ENCODE results near the gene TUBB4B.

TUBB4B gene

GRCh38 chr9:137218754-137219271 is 22.3 kb upstream of the TUBB4B start:
- TF ChIP-seq, protein P1, sequence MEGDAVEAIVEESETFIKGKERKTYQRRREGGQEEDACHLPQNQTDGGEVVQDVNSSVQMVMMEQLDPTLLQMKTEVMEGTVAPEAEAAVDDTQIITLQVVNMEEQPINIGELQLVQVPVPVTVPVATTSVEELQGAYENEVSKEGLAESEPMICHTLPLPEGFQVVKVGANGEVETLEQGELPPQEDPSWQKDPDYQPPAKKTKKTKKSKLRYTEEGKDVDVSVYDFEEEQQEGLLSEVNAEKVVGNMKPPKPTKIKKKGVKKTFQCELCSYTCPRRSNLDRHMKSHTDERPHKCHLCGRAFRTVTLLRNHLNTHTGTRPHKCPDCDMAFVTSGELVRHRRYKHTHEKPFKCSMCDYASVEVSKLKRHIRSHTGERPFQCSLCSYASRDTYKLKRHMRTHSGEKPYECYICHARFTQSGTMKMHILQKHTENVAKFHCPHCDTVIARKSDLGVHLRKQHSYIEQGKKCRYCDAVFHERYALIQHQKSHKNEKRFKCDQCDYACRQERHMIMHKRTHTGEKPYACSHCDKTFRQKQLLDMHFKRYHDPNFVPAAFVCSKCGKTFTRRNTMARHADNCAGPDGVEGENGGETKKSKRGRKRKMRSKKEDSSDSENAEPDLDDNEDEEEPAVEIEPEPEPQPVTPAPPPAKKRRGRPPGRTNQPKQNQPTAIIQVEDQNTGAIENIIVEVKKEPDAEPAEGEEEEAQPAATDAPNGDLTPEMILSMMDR (IDR thresholded peaks at IDR 0.05; ENCODE audit: low read depth, low read length) = no peak
- H3K4me3 ChIP-seq (ENCODE audit: low read depth, low read length) = no peak overlapping the region

DNA sequence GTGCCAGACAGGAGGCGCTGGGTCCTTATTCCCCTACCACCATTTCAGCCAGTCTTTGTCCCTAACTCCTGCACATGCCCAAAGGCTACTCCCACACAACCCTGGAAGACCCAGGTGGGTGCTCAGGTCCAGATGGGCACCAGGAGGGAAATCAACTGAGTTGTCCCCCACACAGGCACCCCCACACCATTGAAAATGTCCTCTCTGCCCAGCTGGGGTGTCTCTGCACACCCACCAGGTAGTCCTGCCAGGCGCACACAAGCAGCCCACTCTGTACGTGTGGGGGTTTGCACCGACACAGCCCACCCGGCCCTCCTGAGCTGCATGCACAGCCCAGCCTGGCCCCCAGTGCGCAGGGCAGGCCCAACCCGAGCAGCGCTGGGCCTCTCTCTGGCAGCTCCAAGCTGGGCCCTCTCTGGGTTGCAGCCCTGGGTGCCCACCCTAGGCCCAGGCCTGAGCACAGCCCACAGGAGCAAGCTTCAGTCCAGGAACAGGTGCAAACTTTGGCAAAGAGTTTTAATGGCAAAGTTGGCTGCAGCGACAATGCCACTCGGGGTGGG is 21.2 kb upstream of the TUBB4B start:
- TF ChIP-seq, protein P1 (IDR thresholded peaks at IDR 0.05; ENCODE audit: low read depth, low read length) = no peak
- no peak overlapping the region for H3K4me3 ChIP-seq (ENCODE audit: low read depth, low read length)

- TF ChIP-seq, protein P1 (IDR thresholded peaks at IDR 0.05; ENCODE audit: low read depth, low read length) = no peak
Observed at GRCh38 chr9:137220317-137221094, 20.6 kb upstream of the TUBB4B start.

GRCh38 chr9:137221095-137221505 is 20.0 kb upstream of the TUBB4B start:
- no peak overlapping the region for H3K4me3 ChIP-seq (ENCODE audit: low read depth, low read length)

More at GRCh38 chr9:137220317-137221094, 20.6 kb upstream of the TUBB4B start:
- no peak overlapping the region for H3K4me3 ChIP-seq (ENCODE audit: low read depth, low read length)

GRCh38 chr9:137221506-137222111 is 19.5 kb upstream of the TUBB4B start:
- H3K4me3 ChIP-seq (ENCODE audit: low read depth, low read length) = no peak overlapping the region
- TF ChIP-seq, protein P1 (IDR thresholded peaks at IDR 0.05; ENCODE audit: low read depth, low read length) = no peak

More at GRCh38 chr9:137221095-137221505, 20.0 kb upstream of the TUBB4B start:
- TF ChIP-seq, protein P1 (IDR thresholded peaks at IDR 0.05; ENCODE audit: low read depth, low read length) = no peak

- TF ChIP-seq, protein P1 (IDR thresholded peaks at IDR 0.05; ENCODE audit: low read depth, low read length) = no peak
- peak within 1 kb of the TSS; percentile 47 for H3K4me3 ChIP-seq (ENCODE audit: low read depth, low read length)
Observed at GRCh38 chr9:137222190-137223077, 18.7 kb upstream of the TUBB4B start, which contains the start of gene RNF208. Gene RNF208, minus strand, starts transcription at chr9:137222240. Its CDS starts 1,028 bp downstream, at chr9:137221212.
